Measurements from ENCODE around the gene FUZ. TPM values are rescaled to one million over a fixed set of nuclear protein-coding genes. Genes with fewer than 3 reads are reported as not detected.

FUZ gene
- total and polyA plus RNA-seq, 10 donors, result 10.7 to 22.1 (median 16.8) TPM

DNA sequence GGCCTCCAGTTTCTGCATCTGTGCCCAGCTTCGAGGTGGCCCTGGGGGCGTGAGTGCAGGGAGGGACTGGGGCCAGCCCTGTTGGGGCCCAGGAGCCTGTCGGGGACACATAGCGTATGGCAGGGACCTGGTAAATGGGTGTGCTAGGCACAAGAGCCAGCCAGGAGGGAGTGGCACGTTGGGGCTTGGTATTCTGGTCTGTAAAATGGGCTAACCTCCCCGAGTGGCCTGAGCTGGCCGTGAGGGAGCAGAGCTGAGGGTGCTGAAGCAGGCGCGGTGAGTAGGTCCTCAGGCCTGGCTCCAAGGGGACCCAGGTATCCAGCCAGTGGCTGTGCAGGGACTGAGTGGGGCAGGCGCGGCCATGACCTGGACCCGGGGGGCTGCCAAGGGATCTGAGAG is 42.2 kb upstream of the FUZ start:
- TF ChIP-seq POLR2A (IDR thresholded peaks at IDR 0.05), result no peak
- TF ChIP-seq POLR2AphosphoS5 (IDR thresholded peaks at IDR 0.05), result peak in 2 of 3 donors; percentile 9 to 57
- Histone ChIP-seq H3K27me3 (replicated peaks in 1 of 7) (peaks cover 0 to 5% (median 0%) of the 10 kb centered on the region in 7 donors), H3K4me1 (peaks cover 14 to 75% (median 33%) of the 10 kb centered on the region in 6 donors), H3K27ac (peak overlapping the region in 2 of 8 donors; percentile 13 to 47), H3K36me3 (peaks cover 0 to 62% (median 57%) of the 10 kb centered on the region in 6 donors), H3K4me3 (no peak overlapping the region), H3K9me3 (no peaks in the 10 kb centered on the region)
- 83 to 96% (median 85%) methylated on average over 8 to 12 of the region's 12 CpGs for WGBS, 5 donors
- no peak for DNase-seq
- intact Hi-C loops (cut with DNase I; ENCODE audit: low total_unique reads), result no loop called here

DNA sequence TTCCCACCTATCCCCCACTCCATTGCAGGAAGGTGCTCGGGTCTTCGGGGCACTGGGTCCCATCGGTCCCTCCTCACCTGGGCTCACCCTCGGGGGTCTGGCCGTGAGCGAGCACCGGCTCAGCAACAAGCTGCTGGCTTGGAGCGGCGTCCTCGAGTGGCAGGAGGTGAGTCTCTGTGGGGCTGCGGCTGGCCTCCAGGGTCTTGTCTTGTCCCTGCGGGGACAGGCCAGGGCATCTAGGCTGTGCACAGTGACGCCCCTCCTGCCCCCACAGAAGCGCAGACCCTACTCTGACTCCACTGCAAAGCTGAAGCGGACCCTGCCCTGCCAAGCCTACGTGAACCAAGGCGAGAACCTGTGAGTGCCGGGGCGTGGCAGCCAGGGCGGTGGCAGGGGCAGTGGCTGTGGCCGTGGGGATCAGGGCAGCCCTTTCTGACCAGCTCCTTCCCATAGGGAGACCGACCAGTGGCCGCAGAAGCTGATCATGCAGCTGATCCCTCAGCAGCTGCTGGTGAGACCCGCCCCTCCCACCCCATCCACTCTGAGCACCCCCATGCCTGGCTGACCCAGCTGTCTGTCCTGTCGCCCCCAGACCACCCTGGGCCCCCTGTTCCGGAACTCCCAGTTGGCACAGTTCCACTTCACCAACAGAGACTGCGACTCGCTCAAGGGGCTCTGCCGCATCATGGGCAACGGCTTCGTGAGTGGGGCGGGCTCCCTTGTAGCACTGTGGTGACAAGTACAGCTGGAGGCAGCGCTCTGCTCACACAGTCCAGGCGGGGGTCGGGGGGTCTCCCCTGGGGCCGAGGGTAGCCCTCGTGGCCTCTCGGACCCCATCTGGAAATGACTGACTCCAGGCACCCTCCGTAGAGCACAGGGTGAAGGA is 41.5 kb upstream of the FUZ start:
- H3K27me3 ChIP-seq (replicated peaks in 1 of 7), result peaks cover 0 to 5% (median 0%) of the 10 kb centered on the region in 7 donors
- H3K4me1 ChIP-seq, result peaks cover 14 to 75% (median 36%) of the 10 kb centered on the region in 6 donors
- DNase-seq, result peak; percentile 81
- 89 to 94% (median 92%) methylated on average over 15 to 39 of the region's 39 CpGs for WGBS, 5 donors
- no peak overlapping the region for H3K4me3 ChIP-seq
- intact Hi-C loops (cut with DNase I; ENCODE audit: low total_unique reads), result no loop called here
- no peaks in the 10 kb centered on the region for H3K9me3 ChIP-seq
- H3K27ac ChIP-seq, result peak overlapping the region in 3 of 8 donors; percentile 6 to 47 (median 13)
- H3K36me3 ChIP-seq, result peaks cover 0 to 56% (median 50%) of the 10 kb centered on the region in 6 donors
- no peak for TF ChIP-seq POLR2A (IDR thresholded peaks at IDR 0.05)
- peak; percentile 29 to 70 (median 41) for TF ChIP-seq POLR2AphosphoS5 (IDR thresholded peaks at IDR 0.05)

DNA sequence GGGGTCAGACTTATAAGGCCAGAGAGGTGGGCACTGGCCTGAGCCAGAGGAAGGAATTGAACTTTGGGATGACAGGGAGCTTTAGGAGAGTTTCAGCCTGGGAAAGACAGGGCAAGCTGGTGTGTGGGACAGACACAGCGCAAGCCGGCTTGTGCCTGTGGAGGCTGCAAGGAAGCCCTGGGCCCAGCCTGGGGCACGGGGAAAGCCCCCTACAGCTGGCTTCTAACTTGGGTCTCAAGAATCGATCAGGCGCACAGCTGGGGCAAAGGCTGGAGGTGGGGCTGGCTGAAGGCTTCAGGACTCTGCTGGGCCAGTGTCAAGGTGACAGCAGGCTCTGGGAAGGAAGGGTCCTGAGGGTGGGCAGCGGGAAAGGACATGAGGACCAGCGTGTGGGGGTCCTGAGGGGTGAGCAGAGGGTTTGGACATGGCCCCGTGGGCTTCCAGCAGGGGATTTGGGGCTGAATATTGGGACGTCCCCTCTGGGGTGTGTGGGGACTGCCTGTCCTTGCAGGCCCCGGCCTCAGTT is 40.8 kb upstream of the FUZ start:
- peaks cover 0 to 49% (median 45%) of the 10 kb centered on the region in 6 donors for H3K36me3 ChIP-seq
- peaks cover 0 to 4% (median 0%) of the 10 kb centered on the region in 8 donors for H3K9me3 ChIP-seq
- WGBS, 5 donors, result 76 to 91% (median 84%) methylated on average over 9 to 10 of the region's 10 CpGs
- TF ChIP-seq, protein P1, sequence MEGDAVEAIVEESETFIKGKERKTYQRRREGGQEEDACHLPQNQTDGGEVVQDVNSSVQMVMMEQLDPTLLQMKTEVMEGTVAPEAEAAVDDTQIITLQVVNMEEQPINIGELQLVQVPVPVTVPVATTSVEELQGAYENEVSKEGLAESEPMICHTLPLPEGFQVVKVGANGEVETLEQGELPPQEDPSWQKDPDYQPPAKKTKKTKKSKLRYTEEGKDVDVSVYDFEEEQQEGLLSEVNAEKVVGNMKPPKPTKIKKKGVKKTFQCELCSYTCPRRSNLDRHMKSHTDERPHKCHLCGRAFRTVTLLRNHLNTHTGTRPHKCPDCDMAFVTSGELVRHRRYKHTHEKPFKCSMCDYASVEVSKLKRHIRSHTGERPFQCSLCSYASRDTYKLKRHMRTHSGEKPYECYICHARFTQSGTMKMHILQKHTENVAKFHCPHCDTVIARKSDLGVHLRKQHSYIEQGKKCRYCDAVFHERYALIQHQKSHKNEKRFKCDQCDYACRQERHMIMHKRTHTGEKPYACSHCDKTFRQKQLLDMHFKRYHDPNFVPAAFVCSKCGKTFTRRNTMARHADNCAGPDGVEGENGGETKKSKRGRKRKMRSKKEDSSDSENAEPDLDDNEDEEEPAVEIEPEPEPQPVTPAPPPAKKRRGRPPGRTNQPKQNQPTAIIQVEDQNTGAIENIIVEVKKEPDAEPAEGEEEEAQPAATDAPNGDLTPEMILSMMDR (IDR thresholded peaks at IDR 0.05 in 8 of 11, conservative IDR thresholded peaks at IDR 0.05 in 3 of 11), result no peak
- TF ChIP-seq POLR2AphosphoS5 (IDR thresholded peaks at IDR 0.05) (peak in 1 of 3 donors; percentile 1), POLR2A (IDR thresholded peaks at IDR 0.05) (no peak)
- intact Hi-C loops (cut with DNase I; ENCODE audit: low total_unique reads), result no loop called here
- no peak overlapping the region for H3K4me3 ChIP-seq
- H3K27ac ChIP-seq, result peak overlapping the region in 2 of 8 donors; percentile 6 to 47
- no peak for DNase-seq
- peaks cover 0 to 5% (median 0%) of the 10 kb centered on the region in 7 donors for H3K27me3 ChIP-seq (replicated peaks in 1 of 7)
- peaks cover 14 to 79% (median 41%) of the 10 kb centered on the region in 6 donors for H3K4me1 ChIP-seq

DNA sequence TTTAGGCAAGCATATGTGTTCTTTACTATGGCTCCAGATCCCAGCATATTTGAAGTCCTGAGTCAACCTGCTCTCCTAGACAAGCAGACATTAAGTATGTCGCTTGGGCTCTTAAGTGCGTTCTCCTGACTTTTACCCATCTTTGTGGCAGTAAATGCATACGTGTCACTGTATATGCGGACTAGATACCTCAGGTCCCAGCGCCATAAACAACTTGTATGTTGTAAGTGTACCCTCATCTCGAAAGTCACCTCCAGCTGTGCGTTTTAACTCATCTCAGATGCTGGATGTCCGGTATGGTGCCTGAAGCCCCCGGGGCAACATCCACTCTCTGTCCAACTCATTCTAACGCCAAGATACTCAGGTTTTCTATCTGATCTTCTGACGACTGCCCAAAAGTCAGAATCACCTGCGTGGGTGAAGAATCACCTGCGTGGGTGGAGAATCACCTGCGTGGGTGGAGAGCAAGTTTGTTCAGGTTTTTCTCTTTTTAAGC is 39.6 kb upstream of the FUZ start:
- DNase-seq, result no peak
- peaks cover 0 to 36% (median 32%) of the 10 kb centered on the region in 6 donors for H3K36me3 ChIP-seq
- intact Hi-C loops (cut with DNase I; ENCODE audit: low total_unique reads), result no loop called here
- H3K4me1 ChIP-seq, result peaks cover 14 to 80% (median 51%) of the 10 kb centered on the region in 6 donors
- peaks cover 0 to 6% (median 0%) of the 10 kb centered on the region in 8 donors for H3K9me3 ChIP-seq
- H3K27me3 ChIP-seq (replicated peaks in 1 of 7), result peaks cover 0 to 5% (median 0%) of the 10 kb centered on the region in 7 donors
- peak overlapping the region in 5 of 8 donors; percentile 73 to 95 (median 78) for H3K4me3 ChIP-seq
- no peak for TF ChIP-seq POLR2AphosphoS5 (IDR thresholded peaks at IDR 0.05)
- TF ChIP-seq, protein P1 (IDR thresholded peaks at IDR 0.05 in 8 of 11, conservative IDR thresholded peaks at IDR 0.05 in 3 of 11), result no peak
- no peak for TF ChIP-seq POLR2A (IDR thresholded peaks at IDR 0.05)
- H3K27ac ChIP-seq, result no peak overlapping the region
- 72 to 83% (median 81%) methylated on average over 14 of the region's 14 CpGs for WGBS, 5 donors
